RPMI8226 (cell line): Measurements from ENCODE around the gene TTC34.
"Not testable (repeated sequence)": the region's sequence is repeated elsewhere in the genome, so short reads cannot be mapped to it uniquely, and the experiment has no call there.

ENCODE experiments used
- DNase-seq: peaks from one replicate; pipeline ENCODE4 v3.0.0-alpha.2; 2015

The TTC34 gene

DNA sequence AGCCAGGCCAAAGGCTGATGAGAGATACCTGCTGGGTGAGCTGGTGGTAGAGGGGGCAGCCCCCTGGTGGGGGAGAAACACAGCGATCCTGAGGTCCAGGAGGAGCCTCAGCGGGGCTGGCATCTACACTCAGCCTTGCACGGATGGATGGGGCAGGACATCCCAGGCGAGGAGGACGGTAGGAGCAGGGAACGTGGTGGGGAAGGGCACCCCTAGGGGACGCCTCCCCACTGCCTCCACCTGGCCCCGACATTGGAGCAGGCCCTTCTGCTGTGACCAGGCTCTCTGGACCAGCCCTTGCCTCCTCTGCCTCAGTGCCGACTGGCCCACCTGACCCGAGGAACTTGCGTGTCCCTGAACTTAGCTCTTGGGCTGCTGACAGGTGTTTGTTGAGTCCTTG is 162.3 kb downstream of the TTC34 start:
- DNase-seq, result no peak

DNA sequence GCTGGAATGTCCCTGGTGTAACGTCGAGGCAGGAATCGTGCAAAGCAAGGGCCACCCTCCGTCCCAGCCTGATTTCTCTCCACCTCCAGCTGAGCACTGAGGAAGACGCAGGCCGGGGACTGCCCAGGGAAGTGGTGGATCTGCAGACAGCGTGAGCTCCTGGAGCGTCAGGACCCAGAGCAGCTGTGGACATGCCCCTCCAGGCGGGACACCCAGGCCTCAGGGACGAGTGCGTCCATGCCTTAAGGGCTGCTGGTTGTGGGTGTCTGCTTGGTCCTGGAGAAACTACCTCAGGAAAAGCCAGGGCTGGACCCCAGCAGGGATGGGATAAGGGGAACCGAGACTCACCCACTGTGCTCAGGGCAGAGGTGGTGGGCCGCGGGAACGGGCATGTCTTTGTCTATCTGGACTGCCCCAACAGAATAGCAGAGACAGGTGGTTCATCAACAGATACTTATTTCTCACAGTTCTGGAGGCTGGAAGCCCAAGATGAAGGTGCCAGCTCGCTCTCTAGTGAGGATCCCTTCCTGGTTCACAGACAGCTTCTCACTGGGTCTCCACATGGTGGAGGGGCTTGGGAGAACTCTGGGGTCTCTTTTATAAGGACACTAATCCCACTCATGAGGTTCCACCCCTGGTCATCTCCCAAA is 162.9 kb downstream of the TTC34 start:
- peak; percentile 2 for DNase-seq

DNA sequence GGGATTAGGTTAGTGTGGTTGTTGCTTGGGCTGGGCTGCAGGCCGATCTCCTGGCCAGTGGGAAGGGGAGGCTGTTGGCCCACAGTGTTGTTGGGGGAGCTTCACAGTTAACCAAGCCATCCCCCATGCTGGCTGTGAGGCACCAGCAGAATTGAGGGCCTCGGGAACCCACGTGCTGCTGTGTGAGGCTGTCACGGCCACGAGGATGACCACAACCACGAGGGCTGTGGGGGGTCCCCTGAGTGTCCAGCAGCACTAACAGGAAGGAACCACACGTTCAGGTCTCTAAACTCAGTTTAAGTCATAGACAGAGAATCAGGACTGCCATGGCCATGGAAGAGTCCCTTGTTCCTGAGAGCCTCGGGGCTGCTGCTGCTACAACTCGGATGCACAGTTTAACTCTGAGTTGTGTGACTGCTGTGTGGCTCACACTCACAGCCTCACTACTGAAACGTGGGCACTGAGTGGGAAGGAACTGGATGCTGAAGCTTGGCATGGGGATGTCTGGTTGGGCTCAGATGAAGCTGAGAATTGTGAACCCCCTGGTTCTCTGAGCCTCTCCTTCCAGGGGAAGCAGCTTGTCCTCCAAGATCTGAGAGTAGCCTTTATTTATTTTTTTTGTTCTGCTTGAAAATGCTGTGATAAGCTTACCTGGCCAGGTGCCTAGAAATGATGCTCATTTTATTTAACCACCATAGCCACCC is 163.9 kb downstream of the TTC34 start:
- DNase-seq, result peak; percentile 2

DNA sequence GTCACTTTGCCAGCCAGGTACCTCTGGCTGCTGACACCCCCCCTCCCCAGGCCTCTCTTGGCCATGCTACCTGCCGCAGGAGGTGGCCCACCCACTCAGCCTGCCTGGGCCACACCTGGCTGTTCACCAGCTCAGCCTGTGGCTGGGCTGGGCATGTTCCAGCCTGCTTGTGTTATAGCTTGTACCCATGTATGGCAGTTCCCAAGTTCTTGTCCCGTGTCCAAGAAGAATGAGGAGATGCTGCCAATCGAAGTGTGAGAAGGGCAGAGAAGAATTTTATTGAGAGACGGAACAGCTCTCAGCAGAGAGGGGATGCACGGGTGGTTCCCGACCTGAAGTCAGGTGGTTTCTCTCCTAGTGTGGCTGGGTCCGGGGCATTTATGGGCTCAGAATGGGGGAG is 164.8 kb downstream of the TTC34 start:
- peak; percentile 23 for DNase-seq

DNA sequence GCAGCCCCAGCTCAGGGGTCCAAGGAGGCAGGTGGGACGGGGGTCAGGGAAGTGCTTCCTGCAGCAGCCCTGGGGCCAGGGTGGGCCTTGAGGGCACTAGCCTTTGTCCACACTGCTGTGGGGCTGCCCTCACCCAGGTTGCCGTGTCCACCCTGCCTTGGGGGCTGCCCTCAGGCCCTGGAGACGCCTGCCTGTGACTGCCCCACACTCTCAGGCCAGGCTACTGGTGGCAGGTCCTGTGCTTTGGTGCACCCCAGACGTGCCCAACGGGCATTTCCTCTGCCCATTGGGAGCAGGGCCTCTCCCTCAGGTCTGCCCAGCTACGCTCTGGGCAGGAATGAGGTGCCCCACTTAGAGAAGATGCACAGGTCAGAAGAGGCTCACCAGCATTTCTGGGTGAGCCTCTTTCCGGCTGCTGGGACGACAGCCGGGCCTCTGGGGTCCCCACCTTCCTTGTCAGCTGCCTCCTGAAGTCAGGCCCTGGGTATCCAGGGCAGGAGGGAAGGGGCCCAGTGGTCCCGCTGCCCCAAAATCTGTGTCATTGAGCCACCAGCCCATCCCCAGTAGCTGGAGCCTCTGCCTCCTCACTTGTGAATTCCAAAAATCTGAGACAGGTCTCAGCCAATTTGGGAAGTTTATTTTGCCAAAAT is 166.0 kb downstream of the TTC34 start:
- DNase-seq, result no peak

DNA sequence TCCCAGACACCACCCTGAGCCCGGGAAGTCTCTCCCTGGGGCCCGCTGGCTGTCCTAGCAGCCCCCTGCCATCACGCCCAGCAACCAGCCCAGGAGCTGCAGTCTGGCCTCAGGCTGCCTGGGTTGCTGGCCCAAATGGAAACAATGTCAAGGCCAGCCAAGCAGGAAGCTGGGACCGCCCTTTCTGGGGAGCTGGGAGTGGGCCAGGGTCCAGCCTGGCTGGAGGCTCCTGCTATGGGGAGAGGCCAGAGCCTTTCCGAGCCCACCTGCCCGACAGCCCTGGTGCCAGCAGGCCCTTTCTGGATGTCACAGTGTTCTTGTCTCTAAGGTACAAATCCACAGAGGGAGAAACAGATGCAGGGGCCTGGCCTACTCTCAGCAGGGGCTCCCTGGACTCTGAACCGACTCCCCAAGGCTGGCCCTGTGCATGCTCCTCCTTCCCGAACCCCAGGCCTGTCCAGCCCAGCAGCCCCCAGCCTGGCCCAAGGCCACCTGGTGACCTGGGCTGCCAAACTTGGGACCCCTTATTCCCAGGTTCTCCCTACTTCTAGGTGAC is 167.5 kb downstream of the TTC34 start:
- no peak for DNase-seq

DNA sequence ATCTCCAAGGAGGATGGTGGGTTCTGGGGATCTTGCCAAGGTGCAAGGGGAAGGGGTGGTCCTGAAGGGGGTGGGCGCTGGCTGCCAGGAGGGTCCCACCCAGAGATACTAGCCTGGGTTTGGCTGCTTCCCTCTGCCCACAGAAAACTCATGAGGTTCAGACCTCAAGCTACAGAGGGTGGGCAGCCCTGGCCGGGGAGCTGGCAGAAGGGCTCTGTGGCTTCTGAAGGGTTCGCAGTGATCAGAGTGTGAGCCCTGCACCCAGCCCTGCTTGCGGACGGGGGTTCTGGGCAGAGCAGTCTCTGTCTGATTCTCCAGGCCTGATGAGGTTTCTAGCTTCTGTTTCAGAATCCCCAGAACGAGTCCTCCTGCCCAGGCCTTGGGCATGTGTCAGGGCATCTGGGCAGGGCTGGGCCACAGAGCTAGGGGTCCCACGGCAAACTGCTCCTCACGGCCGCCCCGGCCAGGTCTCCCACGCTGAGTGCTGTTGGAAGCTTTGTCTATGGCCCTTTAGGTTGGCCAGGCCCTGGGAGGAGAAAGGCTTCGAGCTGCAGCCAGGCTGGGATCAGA is 168.0 kb downstream of the TTC34 start:
- DNase-seq, result no peak

DNA sequence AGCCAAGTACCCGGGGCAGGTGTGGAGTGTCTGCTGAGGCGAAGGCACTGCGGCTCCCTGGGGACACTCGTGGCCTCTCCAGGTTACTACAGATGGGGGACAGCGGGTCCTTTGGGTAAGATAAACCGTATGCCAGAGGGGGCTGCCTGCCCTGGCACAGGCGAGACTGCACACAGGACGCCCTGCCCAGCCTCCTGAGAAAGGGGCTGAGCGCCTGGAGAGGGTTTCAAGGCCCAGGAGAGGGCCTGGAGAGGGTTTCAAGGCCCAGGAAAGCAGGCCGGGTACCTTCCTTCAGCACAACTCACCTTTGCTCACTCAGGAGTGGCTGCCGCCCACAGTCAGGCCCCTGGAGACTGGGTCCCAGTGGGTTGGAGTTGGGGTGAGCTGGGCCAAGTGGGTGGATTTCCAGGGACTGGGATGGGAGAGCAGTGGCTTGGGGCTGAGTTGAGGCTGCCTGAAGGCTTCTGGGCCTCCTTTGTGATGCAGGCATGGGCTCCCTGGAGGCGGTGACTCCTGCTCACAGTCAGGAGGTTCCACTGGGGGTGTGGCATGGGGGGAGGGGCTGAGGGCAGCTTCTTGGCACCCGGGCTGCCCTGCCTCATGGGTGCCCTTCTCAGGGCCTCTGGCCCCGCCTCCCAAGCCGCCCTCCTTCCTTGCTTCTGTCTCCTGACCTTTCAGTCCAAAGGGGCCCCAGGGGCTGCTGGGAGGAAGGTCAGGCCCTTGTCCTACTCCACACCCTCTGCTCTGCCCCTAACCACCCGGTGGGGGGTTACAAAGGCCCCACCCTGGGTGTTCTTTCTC is 168.7 kb downstream of the TTC34 start, which contains the start of gene MMEL1:
Gene MMEL1 (minus strand): TSS at position 456 of the 801 bp plus-strand sequence. CDS start 3,532 bp downstream, outside the sequence.
- no peak for DNase-seq

DNA sequence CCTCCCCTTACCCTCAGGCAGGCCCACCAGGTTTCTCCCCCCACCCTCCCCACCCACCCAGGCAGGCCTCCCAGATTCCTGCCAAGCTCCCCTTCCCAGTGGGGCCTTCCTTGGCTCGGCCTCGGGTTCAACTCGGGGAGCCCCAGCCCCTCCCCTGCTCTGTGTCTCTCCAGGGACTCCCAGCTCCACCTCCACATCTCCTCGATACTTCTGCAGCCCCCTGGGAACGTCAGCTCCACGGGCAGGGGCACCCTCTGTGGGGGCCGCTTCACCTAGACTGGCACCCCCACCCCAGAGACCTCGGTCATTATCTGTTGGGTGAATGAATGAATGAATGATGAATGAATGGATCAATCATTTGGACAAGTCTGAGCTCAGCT is 169.5 kb downstream of the TTC34 start:
- DNase-seq, result no peak

DNA sequence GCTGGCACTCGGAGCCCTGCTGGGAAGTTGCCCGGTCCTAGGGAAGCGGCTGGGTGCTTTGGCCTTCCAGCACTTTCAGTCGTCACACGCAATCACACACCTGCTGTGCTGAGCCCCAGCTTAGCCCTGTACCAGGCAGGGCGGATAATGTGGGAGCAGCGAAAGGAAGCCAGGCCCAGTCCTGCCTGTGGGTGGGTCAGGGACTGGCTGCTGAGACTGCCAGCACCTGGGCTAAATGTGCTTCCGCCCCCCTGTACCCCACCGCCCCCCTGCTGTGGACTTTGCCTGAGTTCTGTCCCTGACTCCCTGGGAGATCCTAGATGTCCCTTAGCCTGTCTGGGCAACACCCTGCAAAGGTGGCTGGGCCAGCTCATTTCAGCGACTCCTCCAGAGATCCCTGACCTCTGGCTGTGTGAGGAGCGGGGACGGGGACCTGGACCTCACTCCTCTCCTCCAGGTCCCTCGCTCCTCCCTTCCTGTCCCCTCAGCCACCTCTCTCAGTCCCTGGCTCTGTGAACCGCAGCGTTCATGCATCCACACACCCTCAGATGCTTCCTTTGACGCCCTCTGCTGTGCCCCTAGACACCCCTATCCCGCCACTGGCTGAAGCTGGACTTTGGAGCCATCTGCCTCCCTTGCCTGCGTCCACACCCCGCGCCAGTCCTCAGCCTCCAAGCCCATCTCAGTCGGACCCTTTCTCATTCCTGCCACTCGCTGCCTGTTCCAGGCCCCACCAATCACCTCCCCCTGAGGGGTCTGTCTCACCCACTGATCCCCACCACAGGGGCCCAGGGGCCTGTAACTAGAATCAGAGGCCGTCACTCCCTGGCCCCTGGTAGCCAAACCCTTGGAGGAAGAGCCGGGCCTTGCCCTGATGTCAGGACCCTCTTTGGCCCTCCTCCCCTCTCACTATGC is 170.1 kb downstream of the TTC34 start:
- DNase-seq, result no peak

DNA sequence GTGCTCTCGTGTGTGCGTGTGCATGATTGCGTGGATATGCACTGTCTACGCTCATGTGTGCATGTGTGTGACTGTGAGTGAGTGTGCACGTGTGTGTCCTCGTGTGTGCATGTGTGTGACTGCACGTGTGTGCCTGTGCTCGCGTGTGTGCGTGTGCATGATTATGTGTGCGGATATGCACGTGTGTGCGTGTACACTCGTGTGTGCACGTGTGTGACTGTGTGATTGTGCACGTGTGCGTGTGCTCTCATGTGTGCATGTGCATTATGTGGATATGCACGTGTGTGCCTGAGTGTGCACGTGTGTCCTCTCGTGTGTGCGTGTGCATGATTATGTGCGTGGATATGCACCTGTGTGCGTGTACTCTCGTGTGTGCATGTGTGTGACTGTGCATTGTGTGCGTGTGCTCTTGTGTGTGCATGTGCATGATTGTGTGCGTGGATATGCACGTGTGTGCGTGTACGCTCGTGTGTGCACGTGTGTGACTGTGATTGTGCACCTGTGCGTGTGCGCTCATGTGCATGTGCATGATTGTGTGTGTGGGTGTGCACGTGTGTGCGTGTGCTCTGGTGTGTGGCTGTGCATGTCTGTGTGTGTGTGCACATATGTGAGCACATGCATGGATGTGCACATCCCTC is 170.9 kb downstream of the TTC34 start:
- DNase-seq, result no peak

DNA sequence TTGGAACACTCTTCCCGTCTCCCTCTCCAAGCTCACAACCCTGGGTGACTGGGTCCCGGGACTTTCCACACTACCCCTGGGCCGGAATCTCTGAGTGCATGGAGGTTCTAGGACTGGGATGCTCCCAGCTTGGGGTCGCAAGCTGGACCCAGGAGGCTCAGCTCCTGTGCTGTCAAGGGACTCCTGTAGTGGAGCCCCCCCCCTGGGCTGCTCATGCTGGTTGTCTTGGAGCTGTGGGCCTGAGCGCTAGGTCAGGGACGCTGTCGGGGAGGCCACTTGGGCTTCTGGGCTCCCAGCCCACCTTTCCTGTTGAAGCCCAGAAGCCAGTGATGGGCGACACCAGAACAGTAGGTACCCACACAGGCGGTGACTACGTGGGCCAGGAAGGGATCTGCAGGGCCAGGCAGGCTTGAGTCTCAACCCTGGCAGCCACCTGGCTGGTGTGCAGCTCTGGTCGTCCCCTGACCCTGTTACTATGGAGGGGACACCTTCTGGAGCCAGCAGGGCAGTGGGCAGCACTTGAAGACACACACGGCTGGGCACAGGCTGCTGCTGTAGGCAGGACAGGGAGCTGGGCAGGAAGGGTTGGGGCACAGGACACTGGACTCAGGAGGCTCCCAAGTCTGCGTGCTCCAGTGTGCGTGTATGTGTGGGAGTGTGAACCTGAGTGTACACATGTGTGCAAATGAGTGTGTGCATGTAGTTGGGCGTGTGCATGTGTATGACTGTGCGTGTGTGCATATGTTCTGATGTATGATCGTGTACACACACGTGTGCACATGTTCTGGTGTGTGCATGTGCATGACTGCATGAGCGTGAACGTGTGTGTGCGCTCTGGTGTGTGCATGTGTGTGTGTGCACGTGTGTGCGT is 171.6 kb downstream of the TTC34 start:
- no peak for DNase-seq

DNA sequence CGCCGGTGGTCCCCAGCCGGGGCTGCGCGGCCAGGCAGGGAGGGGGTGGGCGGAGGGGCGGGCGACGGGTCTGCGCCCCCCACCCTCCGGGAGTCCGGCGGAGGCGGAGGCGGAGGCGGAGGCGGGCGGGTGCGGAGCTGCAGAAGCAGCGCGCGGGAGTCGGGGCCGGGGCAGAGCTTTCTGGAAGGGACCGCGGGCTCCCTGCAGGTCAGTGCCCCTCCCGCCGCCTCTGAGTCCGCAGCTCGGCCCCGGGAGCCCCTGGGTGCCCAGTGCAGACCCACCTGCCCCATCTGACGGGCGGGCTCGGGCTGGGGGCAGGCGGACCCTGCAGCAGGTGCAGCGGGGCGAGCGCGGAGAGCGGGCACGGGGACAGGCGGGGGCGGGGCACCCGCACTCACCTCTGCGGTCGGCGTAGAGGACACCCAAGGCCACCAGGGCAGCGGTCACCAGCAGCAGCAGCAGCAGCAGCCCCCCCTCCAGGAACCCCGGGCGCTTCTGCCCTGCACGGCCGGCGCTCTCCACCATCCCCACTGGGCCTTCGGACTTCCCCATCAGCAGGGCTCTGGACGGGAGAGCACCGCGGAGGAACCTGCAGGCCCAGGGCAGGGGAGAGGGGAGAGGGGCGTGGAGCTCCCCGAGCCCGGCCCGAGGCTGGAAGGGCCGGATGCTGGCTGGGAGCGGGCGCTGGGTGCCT is 172.4 kb downstream of the TTC34 start:
- DNase-seq, result no peak

DNA sequence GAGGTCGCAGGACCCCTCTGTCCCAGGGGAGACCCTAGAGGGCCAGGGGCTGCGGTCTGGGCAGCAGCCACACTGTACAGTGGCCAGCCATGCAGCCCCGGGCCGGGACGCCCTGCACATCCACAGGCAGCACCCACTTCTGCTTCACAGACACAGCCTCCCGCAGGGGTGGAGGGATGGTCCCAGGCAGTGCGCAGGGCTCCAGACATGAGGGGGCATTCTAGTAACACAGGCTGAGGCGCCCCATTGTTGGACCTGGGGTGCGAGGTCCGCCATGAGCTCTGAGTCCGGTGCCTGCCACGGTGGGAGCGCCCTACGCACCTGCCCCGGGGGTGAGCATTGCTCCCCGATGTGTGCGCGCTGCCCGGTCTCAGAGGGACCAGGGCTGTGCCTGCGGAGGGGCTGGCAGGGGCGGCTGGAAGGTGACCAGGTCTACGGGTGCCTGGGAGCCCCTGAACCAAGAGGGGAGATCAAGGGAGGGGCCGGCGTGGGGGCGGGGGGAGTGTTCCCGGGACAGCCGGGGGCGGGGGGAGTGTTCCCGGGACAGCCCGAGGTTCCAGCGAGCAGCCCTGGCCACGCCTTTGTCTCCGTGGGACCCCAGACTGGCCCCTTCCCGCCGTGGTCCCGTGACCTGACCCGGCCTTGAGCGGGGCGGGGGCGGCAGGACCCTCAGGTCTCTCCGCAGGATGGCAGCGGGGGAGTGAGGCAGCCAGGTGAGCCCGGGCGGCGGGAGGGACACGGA is 173.1 kb downstream of the TTC34 start:
- no peak for DNase-seq

DNA sequence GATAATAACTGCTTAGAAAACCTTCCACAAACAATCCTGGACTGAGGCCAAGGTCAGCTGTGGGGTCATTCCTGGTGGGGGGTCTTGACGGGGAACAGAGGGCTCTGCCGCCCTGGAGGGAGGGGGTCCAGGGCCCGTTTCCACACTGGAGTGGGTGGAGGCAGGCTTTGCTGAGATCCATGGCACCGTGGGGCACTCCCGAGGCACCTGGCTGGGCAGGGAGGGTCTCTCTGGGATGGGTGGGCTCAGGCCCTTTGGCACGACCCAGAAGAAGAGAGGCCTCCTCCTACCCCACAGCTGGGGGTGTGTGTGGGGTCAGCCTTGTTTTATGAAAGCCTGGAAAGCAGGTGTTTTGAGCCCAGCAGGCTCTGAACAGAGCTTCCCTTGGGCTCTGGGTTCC is 173.7 kb downstream of the TTC34 start:
- DNase-seq, result no peak

DNA sequence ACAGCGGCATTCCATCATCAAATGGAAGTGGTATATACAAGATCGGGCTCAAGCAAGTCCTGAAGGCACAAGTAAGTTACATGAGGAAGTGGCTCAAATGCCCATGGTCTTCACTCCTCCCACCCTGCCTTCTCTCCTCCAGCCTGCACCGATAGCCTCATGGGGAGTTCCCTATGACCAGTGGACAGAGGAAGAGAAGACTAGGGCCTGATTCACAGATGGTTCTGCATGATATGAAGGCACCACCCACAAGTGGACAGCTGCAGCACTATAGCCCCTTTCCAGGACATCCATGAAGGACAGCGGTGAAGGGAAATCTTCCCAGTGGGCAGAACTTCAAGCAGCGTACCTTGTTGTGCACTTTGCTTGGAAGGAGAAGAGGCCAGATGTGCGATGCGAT is 175.7 kb downstream of the TTC34 start:
- not testable (repeated sequence) for DNase-seq

DNA sequence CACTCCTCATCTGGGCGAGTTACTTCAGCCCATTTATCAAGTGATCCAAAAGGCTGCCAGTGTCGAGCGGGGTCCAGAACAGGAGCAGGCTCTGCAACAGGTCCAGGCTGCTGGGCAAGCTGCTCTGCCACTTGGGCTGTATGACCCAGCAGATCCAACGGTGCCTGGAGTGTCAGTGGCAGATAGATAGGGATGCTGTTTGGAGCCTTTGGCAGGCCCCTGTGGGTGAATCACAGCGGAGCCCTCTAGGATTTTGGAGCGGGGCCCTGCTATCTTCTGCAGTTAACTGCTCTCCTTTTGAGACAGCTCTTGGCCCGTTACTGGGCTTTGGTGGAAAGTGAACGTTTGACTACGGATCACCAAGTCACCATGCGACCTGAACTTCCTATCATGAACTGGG is 176.2 kb downstream of the TTC34 start:
- no peak for DNase-seq

DNA sequence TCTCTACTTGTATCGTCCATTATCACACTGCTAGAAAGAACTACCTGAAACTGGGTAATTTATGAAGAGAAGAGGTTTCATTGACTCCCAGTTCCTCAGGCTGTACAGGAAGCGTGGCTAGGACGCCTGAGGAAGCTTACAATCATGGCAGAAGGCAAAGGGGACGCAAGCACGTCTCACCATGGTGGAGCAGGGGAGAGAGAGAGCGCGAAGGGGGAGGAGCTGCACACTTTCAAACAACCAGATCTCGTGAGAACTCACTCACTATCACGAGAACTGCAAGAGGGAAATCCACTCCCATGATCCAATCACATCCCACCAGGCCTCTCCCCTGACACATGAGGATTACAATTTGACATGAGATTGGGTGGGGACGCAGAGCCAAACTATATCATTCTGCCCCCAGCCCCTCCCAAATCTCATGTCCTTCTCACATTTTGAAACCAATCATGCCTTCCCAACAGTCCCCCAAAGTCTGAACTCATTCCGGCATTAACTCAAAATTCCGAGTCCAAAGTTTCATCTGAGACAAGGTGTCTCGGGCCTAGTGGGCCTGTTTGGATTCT is 176.7 kb downstream of the TTC34 start:
- no peak for DNase-seq
